ENCODE results near the gene LINGO4. TPM values are rescaled to one million over a fixed set of nuclear protein-coding genes. Genes with fewer than 3 reads are reported as not detected.

Gene LINGO4
- not detected for total RNA-seq (ENCODE audit: unreplicated experiment)
- long read RNA-seq: 0 reads

DNA sequence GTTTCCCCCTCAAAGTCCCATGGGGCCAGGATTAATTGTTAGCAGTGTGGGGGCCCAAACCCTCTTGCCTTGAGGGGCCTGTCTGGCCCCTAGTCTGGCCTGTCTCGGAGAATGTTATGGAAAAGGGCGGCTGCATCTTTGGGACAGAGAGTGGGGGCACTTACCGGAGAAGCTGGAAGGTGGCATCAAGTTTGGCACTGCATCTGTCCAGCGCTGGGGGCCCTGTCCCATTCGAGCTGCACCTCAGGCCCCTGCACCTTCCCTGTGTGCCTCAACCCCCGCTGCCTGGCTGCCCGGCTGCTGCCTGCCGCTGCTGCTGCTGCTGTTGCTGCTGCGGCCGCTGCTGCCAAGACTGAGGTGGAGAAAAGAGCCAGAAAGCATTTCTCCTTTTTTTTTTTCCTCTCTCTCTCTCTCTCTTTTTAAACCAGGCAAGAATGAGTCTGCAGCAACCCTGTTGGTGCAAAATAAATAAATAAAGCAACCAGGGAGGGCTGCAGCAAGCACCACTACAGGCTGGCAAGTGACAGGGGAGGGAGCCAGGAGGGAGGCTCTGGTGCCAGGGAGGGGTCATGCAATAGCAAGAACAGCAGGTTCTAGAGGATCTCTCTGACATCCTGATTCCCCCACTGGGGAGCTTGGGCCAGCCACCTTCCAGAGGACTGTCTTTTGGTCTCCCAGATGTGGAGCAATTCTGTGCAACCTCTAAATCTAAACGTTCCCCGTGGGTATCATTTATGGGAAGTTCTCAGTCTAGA is at the start of gene LINGO4:
Gene LINGO4 (minus strand): TSS at position 354 of the 755 bp plus-strand sequence. CDS start 2,715 bp downstream, outside the sequence.
- H3K4me1 Mint-ChIP-seq (ENCODE audit: low read depth, unreplicated experiment): no peaks in the 10 kb centered on the region
- no peak within 1 kb of the TSS for H3K4me3 Mint-ChIP-seq (ENCODE audit: unreplicated experiment)
- H3K9me3 Mint-ChIP-seq (ENCODE audit: unreplicated experiment): no peaks in the 10 kb centered on the region
- DNase-seq: no peak
- H3K27me3 Mint-ChIP-seq (ENCODE audit: unreplicated experiment): peaks cover 8% of the 10 kb centered on the region
- TF ChIP-seq CTCF (IDR thresholded peaks at IDR 0.05; ENCODE audit: partially characterized antibody, unreplicated experiment): no peak
- peaks cover under 1% of the 10 kb centered on the region for H3K36me3 Mint-ChIP-seq (ENCODE audit: unreplicated experiment)
- H3K27ac Mint-ChIP-seq (ENCODE audit: unreplicated experiment): no peak within 1 kb of the TSS

DNA sequence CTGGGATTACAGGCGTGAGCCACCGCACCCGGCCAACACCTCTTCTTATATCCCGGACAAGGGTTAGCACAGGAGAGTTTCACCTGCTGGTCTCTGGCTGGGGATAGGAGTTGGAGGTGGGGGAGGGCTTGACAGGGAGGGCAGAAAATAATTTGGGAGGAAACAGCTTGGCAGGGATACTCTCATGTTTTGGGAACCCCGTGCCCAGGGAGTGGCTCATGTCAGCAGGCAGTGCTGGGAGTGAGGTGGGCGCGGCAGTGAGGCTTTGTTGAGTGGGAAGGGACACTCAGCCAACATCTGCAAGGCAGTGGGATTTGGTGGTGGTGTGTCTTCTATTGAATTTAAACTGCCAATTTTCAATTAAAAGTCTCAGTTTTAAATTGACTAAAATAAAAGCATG is 49.4 kb upstream of the LINGO4 start:
- H3K36me3 Mint-ChIP-seq (ENCODE audit: unreplicated experiment): peaks cover 4% of the 10 kb centered on the region
- no peak for DNase-seq
- H3K27me3 Mint-ChIP-seq (ENCODE audit: unreplicated experiment): peaks cover 6% of the 10 kb centered on the region
- no peaks in the 10 kb centered on the region for H3K4me1 Mint-ChIP-seq (ENCODE audit: low read depth, unreplicated experiment)
- TF ChIP-seq CTCF (IDR thresholded peaks at IDR 0.05; ENCODE audit: partially characterized antibody, unreplicated experiment): no peak
- H3K4me3 Mint-ChIP-seq (ENCODE audit: unreplicated experiment): no peak overlapping the region
- H3K9me3 Mint-ChIP-seq (ENCODE audit: unreplicated experiment): no peaks in the 10 kb centered on the region
- no peak overlapping the region for H3K27ac Mint-ChIP-seq (ENCODE audit: unreplicated experiment)

GRCh38 chr1:151853411-151853943 is 48.3 kb upstream of the LINGO4 start, which contains the start of gene THEM5:
Gene THEM5, minus strand, starts transcription at chr1:151853712. Its CDS starts 147 bp downstream, at chr1:151853565.
- Mint-ChIP-seq H3K36me3 (ENCODE audit: unreplicated experiment) (peaks cover 4% of the 10 kb centered on the region), H3K27ac (ENCODE audit: unreplicated experiment) (no peak within 1 kb of the TSS), H3K27me3 (ENCODE audit: unreplicated experiment) (peaks cover 2% of the 10 kb centered on the region), H3K9me3 (ENCODE audit: unreplicated experiment) (no peaks in the 10 kb centered on the region), H3K4me1 (ENCODE audit: low read depth, unreplicated experiment) (no peaks in the 10 kb centered on the region), H3K4me3 (ENCODE audit: unreplicated experiment) (no peak within 1 kb of the TSS)
- no peak for TF ChIP-seq CTCF (IDR thresholded peaks at IDR 0.05; ENCODE audit: partially characterized antibody, unreplicated experiment)
- no peak for DNase-seq

DNA sequence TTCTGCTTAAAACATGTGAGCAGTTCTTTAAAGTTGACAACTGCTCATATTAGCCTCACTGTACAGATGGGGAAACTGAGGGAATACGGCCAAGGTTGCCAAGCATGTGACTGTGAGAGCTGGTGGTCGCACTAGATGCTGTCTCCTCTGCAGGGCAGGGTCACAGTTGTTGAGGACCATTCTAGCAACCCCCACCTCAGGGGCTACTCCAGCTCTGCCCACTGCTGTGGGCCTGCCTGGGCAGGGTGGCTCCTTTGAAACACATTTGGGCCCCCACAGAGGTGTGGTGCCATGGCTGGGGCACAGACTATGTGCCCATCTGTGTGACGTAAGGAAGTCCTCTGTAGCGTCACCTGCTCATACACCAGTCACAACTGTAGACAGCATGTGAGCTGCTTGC is 47.5 kb upstream of the LINGO4 start:
- H3K9me3 Mint-ChIP-seq (ENCODE audit: unreplicated experiment): no peaks in the 10 kb centered on the region
- peaks cover 2% of the 10 kb centered on the region for H3K27me3 Mint-ChIP-seq (ENCODE audit: unreplicated experiment)
- no peak overlapping the region for H3K27ac Mint-ChIP-seq (ENCODE audit: unreplicated experiment)

More for the DNA sequence above, 47.5 kb upstream of the LINGO4 start:
- no peak overlapping the region for H3K4me3 Mint-ChIP-seq (ENCODE audit: unreplicated experiment)
- TF ChIP-seq CTCF (IDR thresholded peaks at IDR 0.05; ENCODE audit: partially characterized antibody, unreplicated experiment): no peak
- H3K4me1 Mint-ChIP-seq (ENCODE audit: low read depth, unreplicated experiment): no peaks in the 10 kb centered on the region
- no peak for DNase-seq
- peaks cover 4% of the 10 kb centered on the region for H3K36me3 Mint-ChIP-seq (ENCODE audit: unreplicated experiment)

Data from glutamatergic neuron (in vitro differentiated cells).